Endothelial cell of umbilical vein (primary cell): ENCODE data around the gene ZNF44. TPM values are rescaled to one million over a fixed set of nuclear protein-coding genes. Genes with fewer than 3 reads are reported as not detected.

ENCODE experiments used
- BruUV-seq: library from RNA; stranded (reverse); fragments of 400-500 nt; replicated peaks from 2 replicates; lab custom pipeline; 2021; lab: Mats Ljungman, UMichigan
- CTCF ChIA-PET: fragments of 300-600, 350-600 bp; sonication (Branson Sonifier 250); formaldehyde crosslinking; loops from one replicate; lab custom pipeline; 2021; ENCODE audit warnings: antibody characterized with exemption, inconsistent platforms; lab: Charles Lee
- POLR2A ChIA-PET: fragments of 300-600, 350-600 bp; sonication (Branson Sonifier 250); formaldehyde crosslinking; loops from one replicate; lab custom pipeline; 2021; ENCODE audit warnings: antibody characterized with exemption, inconsistent platforms; lab: Charles Lee
- DNase-seq: peaks from one replicate; pipeline ENCODE4 v3.0.0-alpha.2; 2011; ENCODE audit warnings: low read depth, low spot score
- FAIRE-seq: peaks from 2 replicates; lab custom pipeline; 2011; peaks lifted over from hg19 to GRCh38; lab: Jason Lieb, UNC
- H2AFZ ChIP-seq: 2 replicates; pipeline ENCODE4 v1.6.0; 2012; ENCODE audit warnings: low read depth, low read length, control low read depth, inconsistent platforms
- H3K27ac ChIP-seq: 2 replicates; pipeline ENCODE4 v1.5.1; 2011; ENCODE audit warnings: low read depth, mild to moderate bottlenecking, control low read depth, low read length, moderate library complexity; ENCODE audit not compliant: insufficient read depth
- H3K27me3 ChIP-seq, 2 experiments: 2 replicates each; pipeline versions ENCODE4 v1.6.0 to v1.6.1; 2011; ENCODE audit warnings: low read length in 2 of 2, mixed read lengths in 1 of 2; ENCODE audit not compliant: control insufficient read depth in 2 of 2, insufficient read depth in 2 of 2
- H3K36me3 ChIP-seq, 2 experiments: 2 replicates in 1 of 2; 3 replicates in 1 of 2; pipeline ENCODE4 v1.5.1; 2011; ENCODE audit warnings: low read length in 2 of 2, mild to moderate bottlenecking in 1 of 2, moderate library complexity in 1 of 2; ENCODE audit not compliant: control insufficient read depth in 2 of 2, insufficient read depth in 2 of 2; ENCODE audit errors: extremely low read depth in 1 of 2
- H3K4me1 ChIP-seq: 3 replicates; pipeline ENCODE4 v1.5.1; 2011; ENCODE audit warnings: mild to moderate bottlenecking, low read length; ENCODE audit not compliant: control insufficient read depth, insufficient read depth; ENCODE audit errors: extremely low read depth
- H3K4me2 ChIP-seq: 2 replicates; pipeline ENCODE4 v1.6.1; 2011; ENCODE audit warnings: low read length, control low read depth, mixed read lengths; ENCODE audit not compliant: insufficient read depth
- H3K4me3 ChIP-seq, 3 experiments: fragments of 200-600 bp in 1 of 3; sonication (generic), shearing (Covaris generic) in 1 of 3; replicated peaks in 1 of 3; 2 replicates each; pipeline ENCODE4 v1.5.1; 2011 to 2016; ENCODE audit warnings: control low read depth in 3 of 3, low read length in 3 of 3, mild to moderate bottlenecking in 2 of 3, inconsistent platforms in 1 of 3, low read depth in 1 of 3, moderate library complexity in 1 of 3; ENCODE audit not compliant: insufficient read depth in 1 of 3
- H3K79me2 ChIP-seq: 2 replicates; pipeline ENCODE4 v1.6.0; 2012; ENCODE audit warnings: low read length, inconsistent platforms; ENCODE audit not compliant: control insufficient read depth, insufficient read depth
- H3K9ac ChIP-seq: replicated peaks from 2 replicates; pipeline ENCODE3; 2011; ENCODE audit warnings: low read length, control low read depth; ENCODE audit not compliant: insufficient read depth; ENCODE audit errors: extremely low read depth
- H3K9me1 ChIP-seq: replicated peaks from 3 replicates; pipeline ENCODE4 v1.6.0; 2011; ENCODE audit warnings: mild to moderate bottlenecking, low read length; ENCODE audit not compliant: control insufficient read depth, insufficient read depth; ENCODE audit errors: extremely low read depth
- H3K9me3 ChIP-seq: replicated peaks from 2 replicates; pipeline ENCODE4 v1.5.1; 2012; ENCODE audit warnings: low read length, inconsistent platforms; ENCODE audit not compliant: control insufficient read depth, insufficient read depth
- H4K20me1 ChIP-seq: replicated peaks from 2 replicates; pipeline ENCODE3; 2011; ENCODE audit warnings: mild to moderate bottlenecking, low read length; ENCODE audit not compliant: control insufficient read depth, insufficient read depth; ENCODE audit errors: extremely low read depth
- EZH2 ChIP-seq: IDR thresholded peaks from 2 replicates; pipeline ENCODE4 v1.6.1; 2012; ENCODE audit warnings: borderline replicate concordance, low read depth, mild to moderate bottlenecking, moderate library complexity, low read length, inconsistent platforms; ENCODE audit not compliant: severe bottlenecking
- FOS ChIP-seq: IDR thresholded peaks from 2 replicates; pipeline ENCODE4 v1.6.1; 2011; ENCODE audit warnings: mild to moderate bottlenecking, low read length, moderate library complexity, borderline replicate concordance; ENCODE audit not compliant: insufficient read depth
- GATA2 ChIP-seq: IDR thresholded peaks from 2 replicates; pipeline ENCODE4 v1.7.0; 2011; ENCODE audit warnings: low read depth, mild to moderate bottlenecking, moderate library complexity, mixed read lengths, low read length; ENCODE audit not compliant: insufficient read length, insufficient read depth
- JUN ChIP-seq: IDR thresholded peaks from 2 replicates; pipeline ENCODE4 v1.6.1; 2011; ENCODE audit warnings: borderline replicate concordance, low read depth; ENCODE audit not compliant: insufficient read length, insufficient read depth
- MYC ChIP-seq: IDR thresholded peaks from one replicate; pipeline ENCODE4 v1.6.1; 2011; ENCODE audit warnings: mild to moderate bottlenecking, low read depth, low read length
- POLR2A ChIP-seq: IDR thresholded peaks from 2 replicates; pipeline ENCODE4 v1.6.1; 2012; ENCODE audit warnings: low read depth, mild to moderate bottlenecking, control low read depth, low read length
- POLR2AphosphoS5 ChIP-seq: IDR thresholded peaks from 2 replicates; pipeline ENCODE4 v1.6.1; 2012; ENCODE audit warnings: low read depth, mild to moderate bottlenecking, control low read depth, low read length, moderate library complexity; ENCODE audit not compliant: insufficient read depth
- dilution Hi-C: fragments of 300-500 bp; cut with MboI; formaldehyde crosslinking; loops from one replicate; pipeline ENCODE4 v1.15.0; 2019; ENCODE audit warnings: low sequenced_read_pairs; ENCODE audit not compliant: extremely low pct_ligation_motif_present
- intact Hi-C: fragments of 100-400 bp; cut with micrococcal nuclease; formaldehyde crosslinking; loops from one replicate; pipeline ENCODE4 v1.10.0; 2022
- polyA plus RNA-seq, 4 experiments: library from polyadenylated mRNA; depleted of rRNA in 3 of 4; stranded (reverse) in 3 of 4; unstranded in 1 of 4; fragments of >200 nt; gene quantifications; 2 replicates each; pipeline versions ENCODE4 v1.2.1 to v1.2.3, GENCODE V29; 2011 to 2012; ENCODE audit warnings: missing spikeins in 1 of 4
- total RNA-seq: library from RNA; stranded (reverse); gene quantifications from 2 replicates; pipeline ENCODE4 v1.2.3, GENCODE V29; 2021
- TF ChIP-seq, protein P1 (sequence below), 2 donors: IDR thresholded peaks; 1 replicate in 1 of 2; 2 replicates in 1 of 2; pipeline ENCODE4 v1.5.1; 2011; ENCODE audit warnings: low read length in 2 of 2, mild to moderate bottlenecking in 2 of 2, moderate library complexity in 2 of 2, control low read depth in 1 of 2, inconsistent platforms in 1 of 2, low read depth in 1 of 2; ENCODE audit not compliant: insufficient read depth in 1 of 2; ENCODE audit errors: extremely low read depth in 1 of 2

Gene ZNF44
- total and polyA plus RNA-seq, 2 donors (not counting 3 experiments of a cell fraction or from before 2014, with no cell fraction given) = 2.1 to 7.4 TPM

DNA sequence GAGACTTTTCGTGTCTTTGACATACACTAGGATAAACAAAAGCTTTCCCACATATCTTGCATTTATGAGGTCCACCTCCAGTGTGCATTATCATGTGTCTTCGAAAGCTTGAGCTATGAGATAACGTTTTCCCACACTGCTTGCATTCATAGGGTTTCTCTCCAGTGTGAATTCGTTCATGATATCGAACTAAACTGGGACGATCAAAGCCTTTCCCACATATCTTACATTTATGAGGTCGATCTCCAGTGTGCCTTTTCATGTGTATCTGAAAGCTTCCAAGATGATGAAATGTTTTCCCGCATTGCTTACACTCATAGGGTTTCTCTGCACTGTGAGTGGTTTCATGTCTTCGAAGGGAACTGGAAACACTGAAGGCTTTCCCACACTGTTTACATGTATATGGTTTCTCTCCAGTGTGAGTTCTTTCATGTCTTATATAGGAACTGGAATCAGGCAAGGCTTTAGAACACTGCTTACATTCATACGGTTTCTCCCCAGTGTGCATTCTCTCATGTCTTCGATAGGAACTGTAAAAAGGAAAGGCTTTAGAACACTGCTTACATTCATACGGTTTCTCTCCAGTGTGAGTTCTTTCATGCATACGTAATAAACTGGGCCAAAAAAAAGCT lies 24.2 kb upstream of the ZNF44 start:
- dilution Hi-C loops = no loop called here
- Histone ChIP-seq H3K9me3 (no peaks in the 10 kb centered on the region), H4K20me1 (no peaks in the 10 kb centered on the region), H3K27me3 (no peaks in the 10 kb centered on the region), H2AFZ (no peak overlapping the region), H3K4me3 (no peak overlapping the region), H3K4me2 (no peak overlapping the region), H3K4me1 (no peaks in the 10 kb centered on the region), H3K9me1 (no peaks in the 10 kb centered on the region), H3K9ac (no peak overlapping the region), H3K79me2 (no peaks in the 10 kb centered on the region), H3K27ac (no peak overlapping the region), H3K36me3 (no peaks in the 10 kb centered on the region)
- intact Hi-C loops = no loop called here
- CTCF ChIA-PET = no interaction called here
- POLR2A ChIA-PET = no interaction called here
- no peak for DNase-seq
- no TSS peak for BruUV-seq
- TF ChIP-seq EZH2 (no peak), JUN (no peak), MYC (no peak), POLR2A (no peak), POLR2AphosphoS5 (no peak), FOS (no peak), GATA2 (no peak)
- TF ChIP-seq, protein P1, sequence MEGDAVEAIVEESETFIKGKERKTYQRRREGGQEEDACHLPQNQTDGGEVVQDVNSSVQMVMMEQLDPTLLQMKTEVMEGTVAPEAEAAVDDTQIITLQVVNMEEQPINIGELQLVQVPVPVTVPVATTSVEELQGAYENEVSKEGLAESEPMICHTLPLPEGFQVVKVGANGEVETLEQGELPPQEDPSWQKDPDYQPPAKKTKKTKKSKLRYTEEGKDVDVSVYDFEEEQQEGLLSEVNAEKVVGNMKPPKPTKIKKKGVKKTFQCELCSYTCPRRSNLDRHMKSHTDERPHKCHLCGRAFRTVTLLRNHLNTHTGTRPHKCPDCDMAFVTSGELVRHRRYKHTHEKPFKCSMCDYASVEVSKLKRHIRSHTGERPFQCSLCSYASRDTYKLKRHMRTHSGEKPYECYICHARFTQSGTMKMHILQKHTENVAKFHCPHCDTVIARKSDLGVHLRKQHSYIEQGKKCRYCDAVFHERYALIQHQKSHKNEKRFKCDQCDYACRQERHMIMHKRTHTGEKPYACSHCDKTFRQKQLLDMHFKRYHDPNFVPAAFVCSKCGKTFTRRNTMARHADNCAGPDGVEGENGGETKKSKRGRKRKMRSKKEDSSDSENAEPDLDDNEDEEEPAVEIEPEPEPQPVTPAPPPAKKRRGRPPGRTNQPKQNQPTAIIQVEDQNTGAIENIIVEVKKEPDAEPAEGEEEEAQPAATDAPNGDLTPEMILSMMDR (IDR thresholded peaks at IDR 0.05; ENCODE audit: extremely low read depth in 1 of 2, insufficient read depth in 1 of 2, low read depth in 1 of 2, low read length in 2 of 2) = no peak
- FAIRE-seq = no peak
